Sigmoid colon (tissue), 7 donors: ENCODE measurements around the gene SLC38A4. TPM values are rescaled to one million over a fixed set of nuclear protein-coding genes. Genes with fewer than 3 reads are reported as not detected.
"Not testable (repeated sequence)": the region's sequence is repeated elsewhere in the genome, so short reads cannot be mapped to it uniquely, and the experiment has no call there.

Source experiments
- DNase-seq: peaks from one replicate; pipeline ENCODE4 v3.0.0-alpha.2; 2019
- H3K27ac ChIP-seq, 4 donors: fragments of 200-600 bp; sonication (generic); one replicate each; pipeline ENCODE4 v1.5.1; 2016 to 2019; ENCODE audit warnings: mild to moderate bottlenecking in 1 of 4
- H3K27me3 ChIP-seq, 3 donors: fragments of 200-600 bp; sonication (generic); one replicate each; pipeline ENCODE4 v1.5.1; 2019; ENCODE audit warnings: mild to moderate bottlenecking in 1 of 3
- H3K36me3 ChIP-seq, 4 donors: fragments of 200-600 bp; sonication (generic); one replicate each; pipeline ENCODE4 v1.5.1; 2016 to 2019
- H3K4me1 ChIP-seq, 4 donors: fragments of 200-600 bp; sonication (generic); one replicate each; pipeline ENCODE4 v1.5.1; 2017 to 2019
- H3K4me3 ChIP-seq, 4 donors: fragments of 200-600 bp; sonication (generic); one replicate each; pipeline ENCODE4 v1.5.1; 2017 to 2019; ENCODE audit warnings: mild to moderate bottlenecking in 2 of 4, moderate library complexity in 1 of 4
- H3K9me3 ChIP-seq, 4 donors: fragments of 200-600 bp in 3 of 4; sonication (generic) in 3 of 4; one replicate each; pipeline versions ENCODE4 v1.5.1 to v1.6.1; 2013 to 2019
- EP300 ChIP-seq, 4 donors: sonication (generic); formaldehyde crosslinking; IDR thresholded peaks; one replicate each; pipeline ENCODE4 v1.6.1; 2017; ENCODE audit warnings: antibody characterized with exemption in 4 of 4
- POLR2A ChIP-seq, 2 donors: fragments of 450-650 bp; IDR thresholded peaks; one replicate each; pipeline ENCODE4 v1.6.1; 2016; ENCODE audit warnings: antibody characterized with exemption in 2 of 2, mild to moderate bottlenecking in 2 of 2, moderate library complexity in 2 of 2
- POLR2AphosphoS5 ChIP-seq, 4 donors: sonication (generic); formaldehyde crosslinking; IDR thresholded peaks; one replicate each; pipeline ENCODE4 v1.6.1; 2017; ENCODE audit warnings: antibody characterized with exemption in 4 of 4
- WGBS, 2 donors: extraction: QIAGEN DNeasy Blood & Tissue Kit; methylation state at CpG; one replicate each; pipeline ENCODE4 v1.1.7; 2013; 5-methylcytosine and 5-hydroxymethylcytosine counted together
- intact Hi-C: fragments of 100-400 bp; cut with DNase I; formaldehyde crosslinking; loops from one replicate; pipeline ENCODE4 v1.15.1; 2023
- polyA plus RNA-seq, 3 donors: library from polyadenylated mRNA; stranded (reverse); fragments of 200-250 nt; gene quantifications; one replicate each; pipeline ENCODE4 v1.2.3, GENCODE V29; 2013
- total RNA-seq, 4 donors: library from RNA; depleted of rRNA; stranded (reverse); fragments of >200 nt; gene quantifications; one replicate each; pipeline ENCODE4 v1.1.0, GENCODE V29; 2016
- TF ChIP-seq, protein P1 (sequence below), 4 experiments: fragments of 450-650 bp in 3 of 4; fragments of 200-600 bp in 1 of 4; IDR thresholded peaks; one replicate each; pipeline ENCODE4 v1.5.1; 2016 to 2019; ENCODE audit warnings: antibody characterized with exemption in 4 of 4, mild to moderate bottlenecking in 3 of 4, moderate library complexity in 2 of 4
- donor health status: healthy with polysubstance abuse.
- donor health status: Bipolar disorder and iron deficiency.
- donor health status: healthy.

SLC38A4 gene
- total and polyA plus RNA-seq, 7 donors: 0.39 to 3.5 (median 0.68) TPM

- peaks cover 0 to 4% (median 0%) of the 10 kb centered on the region in 4 donors for H3K9me3 ChIP-seq
- no peaks in the 10 kb centered on the region for H3K27me3 ChIP-seq
- no peaks in the 10 kb centered on the region for H3K36me3 ChIP-seq
- intact Hi-C loops: no loop called here
- TF ChIP-seq POLR2A (IDR thresholded peaks at IDR 0.05) (no peak), EP300 (IDR thresholded peaks at IDR 0.05) (no peak), POLR2AphosphoS5 (IDR thresholded peaks at IDR 0.05) (no peak)
- TF ChIP-seq, protein P1, sequence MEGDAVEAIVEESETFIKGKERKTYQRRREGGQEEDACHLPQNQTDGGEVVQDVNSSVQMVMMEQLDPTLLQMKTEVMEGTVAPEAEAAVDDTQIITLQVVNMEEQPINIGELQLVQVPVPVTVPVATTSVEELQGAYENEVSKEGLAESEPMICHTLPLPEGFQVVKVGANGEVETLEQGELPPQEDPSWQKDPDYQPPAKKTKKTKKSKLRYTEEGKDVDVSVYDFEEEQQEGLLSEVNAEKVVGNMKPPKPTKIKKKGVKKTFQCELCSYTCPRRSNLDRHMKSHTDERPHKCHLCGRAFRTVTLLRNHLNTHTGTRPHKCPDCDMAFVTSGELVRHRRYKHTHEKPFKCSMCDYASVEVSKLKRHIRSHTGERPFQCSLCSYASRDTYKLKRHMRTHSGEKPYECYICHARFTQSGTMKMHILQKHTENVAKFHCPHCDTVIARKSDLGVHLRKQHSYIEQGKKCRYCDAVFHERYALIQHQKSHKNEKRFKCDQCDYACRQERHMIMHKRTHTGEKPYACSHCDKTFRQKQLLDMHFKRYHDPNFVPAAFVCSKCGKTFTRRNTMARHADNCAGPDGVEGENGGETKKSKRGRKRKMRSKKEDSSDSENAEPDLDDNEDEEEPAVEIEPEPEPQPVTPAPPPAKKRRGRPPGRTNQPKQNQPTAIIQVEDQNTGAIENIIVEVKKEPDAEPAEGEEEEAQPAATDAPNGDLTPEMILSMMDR (IDR thresholded peaks at IDR 0.05): no peak
- 77 to 92% methylated on average over 2 of the region's 2 CpGs for WGBS, 2 donors
- DNase-seq: no peak
- H3K4me1 ChIP-seq: no peaks in the 10 kb centered on the region
- no peak overlapping the region for H3K27ac ChIP-seq
- H3K4me3 ChIP-seq: no peak overlapping the region
Observed at GRCh38 chr12:46752396-46752795, 73.4 kb downstream of the SLC38A4 start.

GRCh38 chr12:46751173-46751572 lies 74.6 kb downstream of the SLC38A4 start:
- Histone ChIP-seq H3K36me3 (no peaks in the 10 kb centered on the region), H3K9me3 (no peaks in the 10 kb centered on the region), H3K4me1 (no peaks in the 10 kb centered on the region), H3K27me3 (no peaks in the 10 kb centered on the region), H3K4me3 (no peak overlapping the region), H3K27ac (no peak overlapping the region)
- no peak for DNase-seq
- WGBS, 2 donors: 45 to 54% methylated on average over 1 of the region's 1 CpG
- intact Hi-C loops: no loop called here
- TF ChIP-seq POLR2AphosphoS5 (IDR thresholded peaks at IDR 0.05): no peak
- no peak for TF ChIP-seq EP300 (IDR thresholded peaks at IDR 0.05)
- TF ChIP-seq POLR2A (IDR thresholded peaks at IDR 0.05): no peak
- TF ChIP-seq, protein P1 (IDR thresholded peaks at IDR 0.05): no peak

- Histone ChIP-seq H3K27me3 (no peaks in the 10 kb centered on the region), H3K27ac (no peak overlapping the region), H3K4me3 (no peak overlapping the region), H3K9me3 (no peaks in the 10 kb centered on the region), H3K36me3 (no peaks in the 10 kb centered on the region), H3K4me1 (no peaks in the 10 kb centered on the region)
- no peak for DNase-seq
- no peak for TF ChIP-seq EP300 (IDR thresholded peaks at IDR 0.05)
- TF ChIP-seq, protein P1 (IDR thresholded peaks at IDR 0.05): no peak
- TF ChIP-seq POLR2A (IDR thresholded peaks at IDR 0.05): no peak
- TF ChIP-seq POLR2AphosphoS5 (IDR thresholded peaks at IDR 0.05): no peak
- intact Hi-C loops: no loop called here
- 97% methylated on average over 4 of the region's 4 CpGs for WGBS, 2 donors
Observed at GRCh38 chr12:46749322-46749721, 76.5 kb downstream of the SLC38A4 start.

DNA sequence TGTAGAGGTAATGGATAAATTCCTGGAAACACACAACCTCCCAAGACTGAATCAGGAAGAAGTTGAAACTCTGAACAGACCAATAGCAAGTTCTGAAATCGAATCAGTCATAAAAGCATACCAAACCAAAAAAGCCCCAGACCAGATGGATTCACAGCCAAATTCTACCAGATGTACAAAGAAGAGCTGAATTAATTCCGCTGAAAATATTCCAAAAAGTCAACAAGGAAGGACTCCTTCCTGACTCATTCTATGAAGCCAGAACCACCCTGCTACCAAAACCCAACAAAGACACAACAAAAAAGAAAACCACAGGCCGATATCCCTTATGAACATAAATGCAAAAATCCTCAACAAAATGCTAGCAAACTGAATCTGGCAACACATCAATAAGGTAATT lies 81.5 kb downstream of the SLC38A4 start:
- H3K36me3 ChIP-seq: no peaks in the 10 kb centered on the region
- H3K4me1 ChIP-seq: no peaks in the 10 kb centered on the region
- no peak for DNase-seq
- H3K27ac ChIP-seq: no peak overlapping the region
- H3K9me3 ChIP-seq: no peaks in the 10 kb centered on the region
- H3K4me3 ChIP-seq: no peak overlapping the region
- H3K27me3 ChIP-seq: no peaks in the 10 kb centered on the region
- intact Hi-C loops: no loop called here
- no peak for TF ChIP-seq POLR2A (IDR thresholded peaks at IDR 0.05)
- TF ChIP-seq, protein P1 (IDR thresholded peaks at IDR 0.05): no peak
- no peak for TF ChIP-seq EP300 (IDR thresholded peaks at IDR 0.05)
- no peak for TF ChIP-seq POLR2AphosphoS5 (IDR thresholded peaks at IDR 0.05)
- WGBS, 2 donors: 80 to 81% methylated on average over 3 of the region's 3 CpGs

DNA sequence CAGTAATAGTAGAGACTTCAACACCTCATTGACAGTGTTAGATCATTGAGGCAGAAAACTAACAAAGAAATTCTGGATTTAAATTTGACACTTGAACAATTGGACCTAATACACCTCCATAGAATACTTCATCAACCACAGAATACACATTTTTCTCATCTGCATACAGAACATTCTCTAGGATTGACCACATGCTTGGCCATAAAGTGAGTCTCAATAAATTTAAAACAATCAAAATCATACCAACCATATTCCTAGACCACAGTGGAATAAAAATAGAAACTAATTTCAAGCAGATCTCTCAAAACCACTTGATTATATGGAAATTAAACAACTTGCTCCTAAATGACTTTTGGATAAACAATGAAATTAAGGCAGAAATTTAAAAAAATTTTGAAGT lies 82.3 kb downstream of the SLC38A4 start:
- intact Hi-C loops: no loop called here
- H3K27me3 ChIP-seq: no peaks in the 10 kb centered on the region
- no peaks in the 10 kb centered on the region for H3K4me1 ChIP-seq
- no peaks in the 10 kb centered on the region for H3K9me3 ChIP-seq
- no peak for DNase-seq
- H3K36me3 ChIP-seq: no peaks in the 10 kb centered on the region
- H3K4me3 ChIP-seq: no peak overlapping the region
- TF ChIP-seq POLR2A (IDR thresholded peaks at IDR 0.05): no peak
- no peak for TF ChIP-seq EP300 (IDR thresholded peaks at IDR 0.05)
- TF ChIP-seq, protein P1 (IDR thresholded peaks at IDR 0.05): no peak
- no peak for TF ChIP-seq POLR2AphosphoS5 (IDR thresholded peaks at IDR 0.05)
- no peak overlapping the region for H3K27ac ChIP-seq

GRCh38 chr12:46742271-46742670 lies 83.5 kb downstream of the SLC38A4 start:
- WGBS, 2 donors: 90 to 93% methylated on average over 1 of the region's 1 CpG
- H3K9me3 ChIP-seq, H3K27me3 ChIP-seq, H3K4me3 ChIP-seq, intact Hi-C loops, DNase-seq, H3K36me3 ChIP-seq, H3K27ac ChIP-seq, H3K4me1 ChIP-seq: not testable (repeated sequence)
